Activated naive CD4-positive, alpha-beta T cell (primary cell): ENCODE measurements around the gene PHGDH.
"Not testable (repeated sequence)": the region's sequence is repeated elsewhere in the genome, so short reads cannot be mapped to it uniquely, and the experiment has no call there.

Source experiments
- DNase-seq, 4 experiments: peaks; one replicate each; lab custom pipeline; 2025; lab: John Stamatoyannopoulos, UW

The PHGDH gene

GRCh38 chr1:119762953-119763352 lies 51.2 kb downstream of the PHGDH start:
- DNase-seq, result no peak

- DNase-seq, result no peak
Measured at GRCh38 chr1:119764220-119764619, 52.5 kb downstream of the PHGDH start.

GRCh38 chr1:119766374-119766794 lies 54.6 kb downstream of the PHGDH start:
- DNase-seq, result no peak

GRCh38 chr1:119767486-119767885 lies 55.8 kb downstream of the PHGDH start:
- no peak for DNase-seq

- DNase-seq, result no peak
Measured at GRCh38 chr1:119768778-119769177, 57.0 kb downstream of the PHGDH start, which contains the start of gene HMGCS2. Gene HMGCS2 (minus strand): TSS chr1:119768905. CDS start chr1:119768844, 61 bp downstream.

- DNase-seq, result no peak
Measured at GRCh38 chr1:119771016-119771415, 59.3 kb downstream of the PHGDH start.

- no peak for DNase-seq
Measured at GRCh38 chr1:119771770-119772169, 60.0 kb downstream of the PHGDH start.

GRCh38 chr1:119772298-119772697 lies 60.6 kb downstream of the PHGDH start:
- no peak for DNase-seq

GRCh38 chr1:119773711-119774241 lies 62.0 kb downstream of the PHGDH start:
- DNase-seq, result no peak

- DNase-seq, result no peak
Measured at GRCh38 chr1:119774746-119775490, 63.2 kb downstream of the PHGDH start.

GRCh38 chr1:119778359-119778758 lies 66.6 kb downstream of the PHGDH start:
- DNase-seq, result no peak

GRCh38 chr1:119778886-119779560 lies 67.3 kb downstream of the PHGDH start:
- DNase-seq, result no peak

- no peak for DNase-seq
Measured at GRCh38 chr1:119779869-119780356, 68.2 kb downstream of the PHGDH start.

GRCh38 chr1:119781434-119782210 lies 69.9 kb downstream of the PHGDH start:
- DNase-seq, result no peak

GRCh38 chr1:119782631-119783325 lies 71.0 kb downstream of the PHGDH start:
- no peak for DNase-seq

- DNase-seq, result no peak
Measured at GRCh38 chr1:119783354-119784185, 71.8 kb downstream of the PHGDH start.

GRCh38 chr1:119784191-119784781 lies 72.6 kb downstream of the PHGDH start:
- DNase-seq, result no peak

GRCh38 chr1:119786046-119786445 lies 74.3 kb downstream of the PHGDH start:
- DNase-seq, result not testable (repeated sequence)

GRCh38 chr1:119786473-119787050 lies 74.8 kb downstream of the PHGDH start:
- not testable (repeated sequence) for DNase-seq

- no peak for DNase-seq
Measured at GRCh38 chr1:119787776-119788175, 76.0 kb downstream of the PHGDH start.
